ENCODE results near the gene EIF2B4. TPM values are rescaled to one million over a fixed set of nuclear protein-coding genes. Genes with fewer than 3 reads are reported as not detected.

EIF2B4 gene
- total RNA-seq, 1 experiment from 2014 or later, result 23.5 TPM

DNA sequence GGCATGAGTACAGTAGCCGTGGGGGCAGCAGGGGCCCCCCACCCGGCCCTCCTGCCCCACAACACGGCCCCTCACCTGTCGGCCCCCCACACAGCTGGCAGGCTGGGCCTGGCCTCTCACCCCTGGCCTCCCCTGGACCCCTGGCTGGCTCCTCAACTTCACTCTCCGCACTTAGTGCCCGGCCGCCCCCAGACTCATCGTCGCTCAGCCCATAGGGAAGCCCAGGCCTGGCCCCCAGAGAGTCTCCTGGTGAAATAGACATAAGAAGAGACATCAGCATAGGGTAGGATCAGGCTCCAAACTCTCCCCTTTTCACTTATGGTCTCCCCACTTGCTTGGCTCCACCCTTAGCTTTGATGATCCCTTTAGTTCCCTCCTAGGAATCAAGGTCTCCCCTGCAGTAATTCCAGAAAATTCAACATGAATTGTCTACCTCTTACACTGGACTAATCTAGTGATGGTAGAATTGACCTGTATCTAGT, 8.7 kb upstream of the EIF2B4 start:
- no peak for DNase-seq (ENCODE audit: low read depth)
- in situ Hi-C loops (cut with HindIII; ENCODE audit: low pct_unique_long_range_greater_than_20kb, low sequenced_read_pairs), result no loop called here

DNA sequence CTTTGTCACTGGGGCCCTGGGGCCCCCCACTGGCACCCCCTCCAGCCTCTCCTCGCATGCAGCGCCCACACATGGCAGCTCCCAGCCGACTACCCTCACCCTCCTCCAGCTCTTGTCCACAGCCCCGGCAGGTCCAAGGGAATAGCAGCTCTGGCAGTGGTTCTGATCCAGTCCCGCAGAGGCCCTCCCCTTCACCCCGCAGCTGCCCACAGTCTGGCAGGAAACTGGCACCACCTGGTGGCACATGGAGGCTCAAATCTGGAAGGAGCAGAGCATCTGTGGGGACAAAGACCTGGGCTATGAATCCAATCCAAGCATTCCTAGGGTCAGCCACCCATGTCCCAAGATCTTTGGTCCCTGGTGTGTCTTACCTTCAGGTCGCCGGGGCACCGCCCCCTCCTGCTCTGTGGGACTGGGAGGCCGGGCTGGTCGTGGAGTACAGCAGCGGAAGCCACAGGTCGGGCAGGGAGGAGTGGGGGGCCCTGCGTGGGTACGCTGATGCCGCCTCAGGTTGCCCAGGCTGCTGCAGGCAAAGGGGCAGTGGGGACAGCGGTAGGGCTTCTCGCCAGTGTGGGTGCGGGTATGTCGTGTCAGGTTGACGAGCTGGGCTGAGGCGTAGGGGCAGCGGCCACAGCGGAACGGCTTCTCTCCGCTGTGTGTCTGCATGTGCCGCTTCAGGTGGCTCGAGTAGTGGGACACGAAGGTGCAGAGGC, 8.1 kb upstream of the EIF2B4 start:
- in situ Hi-C loops (cut with HindIII; ENCODE audit: low pct_unique_long_range_greater_than_20kb, low sequenced_read_pairs), result no loop called here
- DNase-seq (ENCODE audit: low read depth), result peak; percentile 41

DNA sequence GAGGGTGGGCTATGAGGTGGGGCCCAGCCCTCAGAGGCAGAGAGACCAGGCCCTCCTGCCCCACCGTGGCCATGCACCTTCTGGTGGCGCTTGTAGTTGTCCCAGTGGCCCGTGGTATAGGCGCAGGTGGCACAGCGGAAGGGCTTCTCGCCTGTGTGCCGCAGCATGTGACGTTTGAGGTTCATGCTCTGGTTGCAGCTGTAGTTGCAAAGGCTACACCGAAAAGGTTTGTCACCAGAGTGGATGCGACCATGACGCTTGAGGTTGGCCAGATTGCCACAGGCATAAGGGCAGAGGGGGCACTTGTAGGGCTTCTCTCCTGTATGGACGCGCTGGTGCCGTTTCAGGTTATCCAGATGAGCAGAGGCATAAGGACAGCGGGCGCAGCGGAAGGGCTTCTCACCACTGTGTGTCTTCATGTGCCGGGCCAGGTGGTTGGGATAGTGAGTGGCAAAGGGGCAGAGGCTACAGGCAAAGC, 7.5 kb upstream of the EIF2B4 start:
- in situ Hi-C loops (cut with HindIII; ENCODE audit: low pct_unique_long_range_greater_than_20kb, low sequenced_read_pairs), result no loop called here
- no peak for DNase-seq (ENCODE audit: low read depth)

DNA sequence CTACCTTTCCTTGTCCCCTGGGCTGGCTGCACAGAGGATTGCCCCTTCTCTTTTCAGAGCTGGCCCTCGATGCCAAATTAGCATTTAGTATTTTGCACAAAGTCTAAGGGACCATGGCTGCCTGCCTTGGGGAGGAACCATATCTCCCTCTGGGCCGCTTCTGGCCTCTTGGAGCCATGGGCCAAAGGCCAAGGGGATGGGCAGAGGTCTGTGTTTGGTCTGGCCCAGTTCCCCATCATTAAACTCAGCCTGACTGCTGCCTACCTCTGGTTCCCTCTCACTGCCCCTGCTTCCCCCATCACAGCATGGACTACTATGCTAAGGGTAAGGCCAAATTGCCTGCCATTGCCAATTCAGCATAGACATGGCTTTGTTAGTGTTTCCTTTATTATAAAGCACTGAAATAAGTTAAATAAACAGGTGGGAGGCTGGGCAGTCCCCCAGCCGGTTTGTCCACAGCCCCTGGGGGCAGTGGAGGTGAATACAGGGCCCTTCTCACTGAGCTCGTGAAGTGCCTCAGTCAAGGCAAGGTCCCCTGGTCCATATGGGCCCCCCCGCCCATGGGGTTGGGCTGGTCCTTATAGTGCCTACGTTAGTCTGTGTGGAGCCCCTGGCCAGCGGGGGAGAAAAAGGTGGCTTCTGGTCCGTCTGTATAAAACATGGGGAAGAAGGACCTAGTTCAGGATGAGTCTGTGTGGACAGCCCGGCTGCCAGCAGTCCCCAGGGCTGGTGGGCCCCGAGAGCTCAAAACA, 6.9 kb upstream of the EIF2B4 start:
- in situ Hi-C loops (cut with HindIII; ENCODE audit: low pct_unique_long_range_greater_than_20kb, low sequenced_read_pairs), result no loop called here
- no peak for DNase-seq (ENCODE audit: low read depth)

DNA sequence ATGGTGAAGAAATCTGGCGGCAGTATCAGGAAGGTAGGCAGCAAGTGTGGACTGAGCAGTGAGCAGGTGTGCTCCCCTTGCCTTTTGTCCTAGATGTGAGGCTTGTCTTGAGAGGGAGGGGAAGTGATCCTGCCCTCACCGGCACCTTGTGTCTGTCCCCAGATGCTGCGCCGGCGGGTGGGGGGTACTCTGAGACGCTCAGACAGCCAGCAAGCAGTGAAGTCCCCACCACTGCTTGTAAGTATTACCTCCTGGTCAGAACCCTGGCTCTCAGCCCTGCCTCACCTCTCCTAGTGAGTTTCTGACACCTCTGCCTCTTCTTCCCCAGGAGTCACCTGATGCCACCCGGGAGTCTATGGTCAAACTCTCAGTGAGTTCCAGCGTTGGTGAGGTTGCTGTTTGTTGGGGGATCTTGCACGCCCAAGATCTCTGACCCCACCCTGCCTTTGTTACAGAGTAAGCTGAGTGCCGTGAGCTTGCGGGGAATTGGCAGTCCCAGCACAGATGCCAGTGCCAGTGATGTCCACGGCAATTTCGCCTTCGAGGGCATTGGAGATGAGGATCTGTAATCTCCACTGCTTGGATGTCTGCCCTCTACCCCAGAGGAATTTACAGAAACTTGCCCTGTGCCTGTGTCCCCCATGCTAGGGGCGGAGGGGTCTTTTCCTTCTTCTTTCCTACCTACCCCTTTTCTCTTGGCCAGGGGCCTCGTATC, 6.2 kb upstream of the EIF2B4 start:
- in situ Hi-C loops (cut with HindIII; ENCODE audit: low pct_unique_long_range_greater_than_20kb, low sequenced_read_pairs), result no loop called here

DNA sequence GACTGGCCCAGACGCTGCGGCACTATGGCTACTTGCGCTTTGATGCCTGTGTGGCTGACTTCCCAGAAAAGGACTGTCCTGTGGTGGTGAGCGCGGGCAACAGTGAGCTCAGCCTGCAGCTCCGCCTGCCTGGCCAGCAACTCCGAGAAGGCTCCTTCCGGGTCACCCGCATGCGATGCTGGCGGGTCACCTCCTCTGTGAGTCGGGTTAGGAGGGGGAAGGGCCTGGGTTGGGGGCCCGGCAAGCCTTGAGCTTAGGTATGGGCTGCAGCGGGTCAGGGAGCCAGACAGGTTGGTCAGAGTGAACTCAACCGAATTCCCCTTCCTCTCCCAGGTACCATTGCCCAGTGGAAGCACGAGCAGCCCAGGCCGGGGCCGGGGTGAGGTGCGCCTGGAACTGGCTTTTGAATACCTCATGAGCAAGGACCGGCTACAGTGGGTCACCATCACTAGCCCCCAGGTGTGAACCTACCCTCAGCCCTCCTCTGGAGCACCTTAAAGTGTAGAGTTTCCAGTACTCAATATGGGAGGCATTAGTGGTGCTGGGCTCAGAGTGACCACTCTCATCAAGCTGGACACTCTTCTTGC, 5.5 kb upstream of the EIF2B4 start:
- DNase-seq (ENCODE audit: low read depth), result no peak
- in situ Hi-C loops (cut with HindIII; ENCODE audit: low pct_unique_long_range_greater_than_20kb, low sequenced_read_pairs), result no loop called here

More for the DNA sequence above, 6.2 kb upstream of the EIF2B4 start:
- DNase-seq (ENCODE audit: low read depth), result no peak

DNA sequence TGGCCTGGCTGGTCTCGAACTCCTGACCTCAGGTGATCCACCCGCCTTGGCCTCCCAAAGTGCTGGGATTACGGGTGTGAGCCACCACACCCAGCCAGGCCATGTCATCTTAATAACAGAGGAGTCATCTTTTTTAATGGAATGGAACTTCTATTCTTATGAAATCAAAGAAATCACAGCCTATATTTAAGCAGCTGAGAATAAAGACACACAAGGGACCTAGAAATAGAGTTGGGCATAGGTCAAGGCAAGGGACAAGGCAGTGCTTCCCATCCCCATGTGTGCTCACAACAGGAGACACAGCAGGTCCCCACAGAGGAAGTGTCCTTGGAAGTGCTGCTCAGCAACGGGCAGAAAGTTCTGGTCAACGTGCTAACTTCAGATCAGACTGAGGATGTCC, 3.4 kb upstream of the EIF2B4 start:
- DNase-seq (ENCODE audit: low read depth), result no peak
- in situ Hi-C loops (cut with HindIII; ENCODE audit: low pct_unique_long_range_greater_than_20kb, low sequenced_read_pairs), result no loop called here

DNA sequence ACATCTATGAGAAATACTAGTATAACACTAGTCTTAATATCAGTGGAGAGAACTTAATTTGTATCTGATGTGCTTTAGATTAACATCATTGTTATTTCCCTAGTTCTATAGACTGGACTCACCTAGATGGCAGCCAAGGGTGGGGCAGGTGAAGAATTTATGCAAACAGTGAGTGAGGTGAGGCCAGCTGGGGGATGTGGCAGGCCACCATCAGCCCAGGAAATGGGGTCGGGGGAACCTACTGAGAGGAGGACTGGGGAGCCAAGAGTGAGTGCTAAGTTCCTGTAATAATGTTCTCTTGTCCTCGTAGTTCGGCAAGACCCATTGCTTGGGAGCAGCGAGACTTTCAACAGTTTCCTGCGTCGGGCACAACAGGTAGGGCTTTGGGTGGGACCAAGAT, 2.8 kb upstream of the EIF2B4 start:
- in situ Hi-C loops (cut with HindIII; ENCODE audit: low pct_unique_long_range_greater_than_20kb, low sequenced_read_pairs), result no loop called here
- DNase-seq (ENCODE audit: low read depth), result no peak

DNA sequence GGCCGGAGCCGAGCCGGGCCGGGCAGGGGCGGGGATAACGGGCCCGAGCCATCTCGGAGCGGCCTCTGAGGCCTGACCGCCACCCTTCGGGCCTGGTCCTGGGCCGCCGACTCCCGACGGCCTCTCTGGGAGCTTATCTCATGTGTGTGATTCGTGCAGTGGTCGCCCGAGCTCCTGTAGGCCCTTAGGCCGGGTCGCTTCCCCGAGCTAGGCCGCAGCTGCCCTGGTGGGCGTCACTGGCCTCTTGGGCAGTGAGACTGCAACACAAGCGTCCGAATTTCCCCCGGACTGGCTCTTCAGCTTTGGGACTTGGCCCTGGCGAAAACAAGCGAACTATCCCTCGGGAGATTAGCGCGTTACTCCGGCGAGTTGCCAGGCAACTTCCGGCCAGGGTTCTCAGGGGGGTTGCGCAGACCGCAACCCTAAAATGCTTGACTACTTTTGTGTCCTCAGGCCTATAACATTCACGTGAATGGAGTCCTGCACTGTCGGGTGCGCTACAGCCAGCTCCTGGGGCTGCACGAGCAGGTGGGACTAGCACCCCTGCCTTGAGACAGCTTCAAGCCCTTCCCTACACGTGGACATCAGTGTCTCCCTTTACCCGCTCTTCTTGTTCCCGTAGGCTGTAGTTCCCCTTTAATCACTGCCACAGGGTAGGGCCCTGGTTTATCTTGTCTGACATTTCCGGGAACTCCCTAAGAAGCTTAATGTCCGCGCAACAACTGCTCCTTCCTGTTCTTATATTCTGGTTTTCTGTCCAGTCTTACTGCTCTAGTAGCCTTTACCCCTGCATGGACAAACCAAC, 880 bp upstream of the EIF2B4 start:
- DNase-seq (ENCODE audit: low read depth), result peak; percentile 40
- in situ Hi-C loops (cut with HindIII; ENCODE audit: low pct_unique_long_range_greater_than_20kb, low sequenced_read_pairs), result no loop called here

DNA sequence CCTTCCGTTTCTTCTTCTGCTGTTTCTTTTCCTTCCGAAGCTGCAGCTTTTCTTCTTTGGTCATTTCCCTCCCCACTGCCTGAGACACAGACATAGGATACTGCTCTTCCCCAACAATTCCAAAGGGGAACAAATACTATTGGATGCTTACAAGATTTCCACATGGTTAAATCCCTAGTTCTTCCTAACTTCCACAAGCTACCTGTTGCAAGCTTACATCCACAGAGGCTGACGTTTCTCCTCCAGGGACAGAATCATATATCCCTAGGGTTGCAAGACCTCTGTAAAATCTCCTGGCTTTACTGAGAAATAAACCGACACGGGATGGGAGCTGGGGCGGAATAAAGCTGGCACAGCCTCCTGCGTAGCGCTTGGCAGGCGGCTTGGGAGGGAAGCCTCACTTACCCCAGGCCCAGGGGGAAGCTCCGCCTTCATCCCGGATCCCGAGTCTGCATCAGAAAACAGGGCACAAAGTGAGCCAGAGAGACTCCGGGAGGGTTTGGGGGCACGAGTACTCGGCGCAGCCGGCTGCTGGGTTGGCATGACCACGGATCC, 590 bp downstream of the EIF2B4 start:
- in situ Hi-C loops (cut with HindIII; ENCODE audit: low pct_unique_long_range_greater_than_20kb, low sequenced_read_pairs), result no loop called here
- no peak for DNase-seq (ENCODE audit: low read depth)

DNA sequence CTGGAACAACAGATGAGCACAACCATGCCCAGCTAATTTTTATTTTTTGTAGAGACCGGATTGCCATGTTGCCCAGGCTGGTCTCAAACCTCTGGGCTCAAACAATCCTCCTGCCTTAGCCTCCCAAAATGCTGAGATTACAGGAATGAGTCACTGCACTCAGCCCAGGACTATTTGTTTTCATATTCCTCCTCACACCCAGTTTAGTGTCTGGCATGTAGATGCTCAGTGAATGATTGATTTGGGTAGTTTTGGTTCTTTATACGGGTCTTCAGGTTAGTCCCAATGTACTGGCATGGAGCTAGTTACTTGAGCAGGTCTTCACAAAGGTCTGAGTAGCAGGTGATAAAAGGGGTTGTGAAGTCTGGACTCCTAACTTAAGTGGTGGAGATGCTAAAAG, 6.2 kb downstream of the EIF2B4 start:
- in situ Hi-C loops (cut with HindIII; ENCODE audit: low pct_unique_long_range_greater_than_20kb, low sequenced_read_pairs), result no loop called here

DNA sequence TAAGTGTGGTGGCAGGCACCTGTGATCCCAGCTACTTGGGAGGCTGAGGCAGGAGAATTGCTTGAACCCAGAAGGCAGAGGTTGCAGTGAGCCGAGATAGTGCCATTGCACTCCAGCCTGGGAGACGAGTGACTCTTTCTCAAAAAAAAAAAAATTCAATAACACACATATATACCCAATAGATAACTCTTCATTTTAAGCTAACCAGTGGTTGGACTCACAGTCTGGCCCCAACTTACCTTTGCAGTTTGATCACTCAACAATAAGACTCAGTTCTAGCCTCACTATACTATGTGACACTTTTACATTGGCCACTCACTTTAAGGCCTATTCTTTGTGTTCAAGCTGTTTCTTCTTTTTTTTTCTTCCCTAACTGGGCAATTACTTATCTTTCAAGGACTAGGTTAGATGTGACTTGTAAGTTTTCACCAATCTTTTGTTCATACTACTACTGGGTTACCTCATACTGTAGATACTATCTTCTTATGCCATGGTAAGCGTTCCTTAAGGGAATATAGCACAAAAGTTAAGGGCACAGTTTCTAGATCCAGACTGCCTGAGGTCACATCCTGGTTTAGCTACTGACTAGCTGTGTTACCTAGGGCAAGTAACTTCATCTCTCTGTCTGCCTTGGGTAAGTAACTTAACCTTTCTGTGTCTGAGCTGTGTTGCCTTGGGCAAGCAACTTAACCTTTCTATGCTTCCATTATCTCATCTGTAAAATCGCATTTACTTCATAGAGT, 7.3 kb downstream of the EIF2B4 start:
- in situ Hi-C loops (cut with HindIII; ENCODE audit: low pct_unique_long_range_greater_than_20kb, low sequenced_read_pairs), result no loop called here

More for the DNA sequence above, 6.2 kb downstream of the EIF2B4 start:
- no peak for DNase-seq (ENCODE audit: low read depth)

DNA sequence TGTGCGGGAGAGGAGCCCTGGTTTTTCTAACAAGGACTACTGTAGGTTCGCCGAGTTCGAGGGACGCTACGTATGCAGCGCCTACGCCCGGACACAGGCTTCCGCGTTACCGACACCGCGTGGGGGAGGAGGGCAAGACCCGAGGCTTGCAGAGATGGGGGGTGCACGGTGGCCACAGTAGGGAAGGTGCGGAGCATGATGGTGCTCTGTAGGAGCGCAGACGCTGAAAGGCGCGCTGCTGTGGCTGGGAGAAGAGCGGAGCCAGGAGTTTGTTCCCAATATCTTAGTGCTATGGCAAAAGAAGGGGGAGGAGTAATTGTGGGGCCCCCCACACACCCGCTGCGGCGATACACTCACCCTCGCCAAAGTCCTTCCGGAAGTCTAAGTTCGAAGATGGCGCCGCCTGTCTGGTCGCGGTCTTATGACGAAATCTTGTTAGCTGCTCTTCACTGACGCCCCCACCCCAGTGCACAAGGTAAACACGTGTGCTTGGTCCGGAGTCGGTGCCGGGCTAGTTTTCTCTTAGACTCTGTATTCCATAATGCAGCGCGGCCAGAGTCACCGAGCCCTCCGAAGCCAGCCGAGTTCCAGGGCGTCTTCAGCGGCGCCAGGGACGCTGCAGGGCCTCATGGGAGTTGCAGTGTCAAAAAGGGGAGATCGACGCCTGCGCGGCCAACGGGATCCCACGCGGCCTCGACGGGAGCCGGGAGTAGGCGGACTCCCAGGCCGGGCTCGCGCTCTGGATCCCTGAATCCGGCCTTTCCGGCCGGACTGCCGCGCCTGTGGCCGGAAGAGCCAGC, 13.6 kb downstream of the EIF2B4 start, which contains the start of gene GTF3C2:
Gene GTF3C2 (minus strand): TSS at position 383 of the 800 bp plus-strand sequence. CDS start 13,210 bp downstream, outside the sequence.
- peak; percentile 99 for DNase-seq (ENCODE audit: low read depth)
- in situ Hi-C loops (cut with HindIII; ENCODE audit: low pct_unique_long_range_greater_than_20kb, low sequenced_read_pairs), result no loop called here

More for the DNA sequence above, 7.3 kb downstream of the EIF2B4 start:
- DNase-seq (ENCODE audit: low read depth), result no peak

DNA sequence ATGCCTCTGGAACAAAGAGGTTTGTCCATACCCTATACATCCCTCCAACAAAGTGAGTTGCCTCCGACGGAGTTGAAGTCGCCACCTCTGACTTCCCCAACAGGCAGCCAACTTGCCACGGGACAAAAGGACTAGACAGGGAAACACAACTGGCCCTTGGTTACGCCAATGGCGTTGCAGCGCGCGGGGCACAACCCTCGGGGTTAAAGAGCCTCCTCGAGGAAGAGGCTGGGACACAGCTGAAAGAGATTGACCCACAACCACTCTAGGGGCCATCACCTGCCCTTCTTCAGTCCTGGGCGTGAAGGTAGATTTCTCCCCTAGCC, 14.1 kb downstream of the EIF2B4 start:
- no peak for DNase-seq (ENCODE audit: low read depth)
- in situ Hi-C loops (cut with HindIII; ENCODE audit: low pct_unique_long_range_greater_than_20kb, low sequenced_read_pairs), result no loop called here

DNA sequence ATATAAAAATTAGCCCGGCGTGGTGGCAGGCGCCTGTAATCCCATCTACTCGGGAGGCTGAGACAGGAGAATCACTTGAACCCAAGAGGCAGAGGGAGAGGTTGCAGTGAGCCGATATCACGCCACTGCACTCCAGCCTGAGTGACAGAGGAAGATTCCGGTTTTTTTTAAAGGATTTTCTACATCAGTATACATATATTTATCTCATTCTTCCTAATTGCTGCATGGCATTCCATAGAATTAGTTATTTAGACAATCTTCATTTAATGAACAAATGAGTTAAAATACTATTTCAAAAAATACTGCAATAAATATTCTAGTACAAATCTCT, 15.6 kb downstream of the EIF2B4 start:
- in situ Hi-C loops (cut with HindIII; ENCODE audit: low pct_unique_long_range_greater_than_20kb, low sequenced_read_pairs), result no loop called here

More for the DNA sequence above, 15.6 kb downstream of the EIF2B4 start:
- no peak for DNase-seq (ENCODE audit: low read depth)

Data from Caki2 (cell line).